K562 (cell line): ENCODE results near the gene ZNF174. TPM values are rescaled to one million over a fixed set of nuclear protein-coding genes. Genes with fewer than 3 reads are reported as not detected.

Experiments
- BHLHE40 ChIP-seq: IDR thresholded peaks from 2 replicates; pipeline ENCODE4 v1.6.1; 2011; ENCODE audit warnings: low read length, improper control_type of control experiment
- CREB3 ChIP-seq: fragments of 450-650 bp; conservative IDR thresholded peaks from 2 replicates; pipeline ENCODE4 v1.6.1; 2016; ENCODE audit warnings: missing genetic modification characterization, low read depth, mild to moderate bottlenecking, missing compliant biosample characterization, moderate library complexity
- CREB5 ChIP-seq: fragments of 250-450 bp; sonication (Bioruptor Pico); IDR thresholded peaks from 2 replicates; pipeline ENCODE4 v1.5.0; 2020; ENCODE audit warnings: mild to moderate bottlenecking
- FIP1L1 ChIP-seq: fragments of 200-400 bp; formaldehyde crosslinking; IDR thresholded peaks from 2 replicates; pipeline ENCODE4 v1.6.1; 2018; ENCODE audit warnings: mild to moderate bottlenecking, low read depth, low read length; ENCODE audit not compliant: poor library complexity, severe bottlenecking
- FOS ChIP-seq: IDR thresholded peaks from 3 replicates; pipeline ENCODE4 v1.6.1; 2011; ENCODE audit not compliant: insufficient read length; ENCODE audit errors: extremely low read depth
- HDAC8 ChIP-seq: fragments of 450-650 bp; IDR thresholded peaks from 2 replicates; pipeline ENCODE4 v1.6.1; 2016; ENCODE audit warnings: mild to moderate bottlenecking, missing genetic modification characterization, moderate library complexity, missing compliant biosample characterization
- HIVEP1 ChIP-seq: fragments of 250-450 bp; sonication (Bioruptor Pico); IDR thresholded peaks from 2 replicates; pipeline ENCODE4 v1.4.0; 2020; ENCODE audit warnings: mild to moderate bottlenecking
- KLF16 ChIP-seq: IDR thresholded peaks from 2 replicates; pipeline ENCODE4 v1.6.1; 2016; ENCODE audit warnings: antibody characterized with exemption
- MBD2 ChIP-seq: sonication (generic); IDR thresholded peaks from 2 replicates; pipeline ENCODE4 v1.6.1; 2016; ENCODE audit warnings: low read depth, borderline replicate concordance
- NR2C2 ChIP-seq, 2 experiments: fragments of 200-800 bp in 1 of 2; sonication (Bioruptor generic) in 1 of 2; sonication (generic) in 1 of 2; formaldehyde crosslinking in 1 of 2; IDR thresholded peaks; 2 replicates each; pipeline versions ENCODE4 v1.6.1 to v1.8.0; 2016 to 2022; ENCODE audit warnings: mild to moderate bottlenecking in 1 of 2, missing compliant biosample characterization in 1 of 2, missing genetic modification characterization in 1 of 2, missing genetic modification reagents in 1 of 2
- RBFOX2 ChIP-seq: fragments of 200-400 bp; formaldehyde crosslinking; IDR thresholded peaks from 2 replicates; pipeline ENCODE4 v1.6.1; 2017; ENCODE audit warnings: low read depth, mild to moderate bottlenecking, low read length, moderate library complexity
- SMARCE1 ChIP-seq: fragments of 450-650 bp; IDR thresholded peaks from 2 replicates; pipeline ENCODE4 v1.7.1; 2016; ENCODE audit warnings: mild to moderate bottlenecking
- SP1 ChIP-seq: sonication (generic); formaldehyde crosslinking; IDR thresholded peaks from 2 replicates; pipeline ENCODE4 v1.8.1; 2022; ENCODE audit warnings: mild to moderate bottlenecking, missing genetic modification reagents
- USF1 ChIP-seq: sonication (generic); formaldehyde crosslinking; IDR thresholded peaks from 2 replicates; pipeline ENCODE4 v1.9.0; 2022; ENCODE audit warnings: mild to moderate bottlenecking, missing genetic modification reagents
- ZNF133 ChIP-seq: fragments of 250-450 bp; sonication (Bioruptor Pico); IDR thresholded peaks from 2 replicates; pipeline ENCODE4 v1.4.0; 2020; ENCODE audit warnings: mild to moderate bottlenecking
- ZNF41 ChIP-seq: fragments of 250-450 bp; sonication (Bioruptor Pico); conservative IDR thresholded peaks from 2 replicates; pipeline ENCODE4 v1.4.0; 2020; ENCODE audit warnings: mild to moderate bottlenecking
- ZNF583 ChIP-seq: fragments of 250-450 bp; sonication (Bioruptor Pico); IDR thresholded peaks from 2 replicates; pipeline ENCODE4 v1.4.0; 2020
- polyA plus RNA-seq, 8 experiments: library from polyadenylated mRNA; depleted of rRNA in 4 of 8; stranded (reverse) in 5 of 8; unstranded in 3 of 8; fragments of >200 nt; fragmentation: Nextera tagmentation in 2 of 8; fragmentation: Illumina TruSeq in 1 of 8; extraction: Ambion mirVana in 2 of 8; extraction: Trizol in 1 of 8; gene quantifications; 2 replicates each; pipeline versions ENCODE4 v1.2.1 to v1.2.3, GENCODE V29; 2011 to 2014; ENCODE audit warnings: inconsistent platforms in 1 of 8, missing spikeins in 1 of 8
- total RNA-seq, 7 experiments: library from RNA; depleted of rRNA in 6 of 7; stranded (reverse); fragments of >200 nt in 6 of 7; fragmentation: Illumina TruSeq in 2 of 7; extraction: Trizol in 2 of 7; gene quantifications; 2 replicates each; pipeline versions ENCODE4 v1.2.1 to v1.2.3, GENCODE V29; 2011 to 2021; ENCODE audit warnings: low replicate concordance in 1 of 7
- TF ChIP-seq, protein P1 (sequence below), 2 experiments: IDR thresholded peaks; 2 replicates each; pipeline ENCODE4 v1.6.1; 2011; ENCODE audit warnings: borderline replicate concordance in 1 of 2, control low read depth in 1 of 2, low read depth in 1 of 2, low read length in 1 of 2, mild to moderate bottlenecking in 1 of 2, mixed read lengths in 1 of 2, moderate library complexity in 1 of 2; ENCODE audit not compliant: insufficient read depth in 1 of 2, insufficient read length in 1 of 2, poor library complexity in 1 of 2, severe bottlenecking in 1 of 2; ENCODE audit errors: extremely low read depth in 1 of 2
- TF ChIP-seq, protein P2 (sequence below): fragments of 200-800 bp; sonication (Bioruptor generic); IDR thresholded peaks from 2 replicates; pipeline ENCODE4 v1.6.1; 2017; ENCODE audit warnings: missing genetic modification characterization, missing compliant biosample characterization
- TF ChIP-seq, protein P3 (sequence below): sonication (generic); formaldehyde crosslinking; IDR thresholded peaks from 2 replicates; pipeline ENCODE4 v1.8.0; 2022; ENCODE audit warnings: mild to moderate bottlenecking, missing genetic modification reagents

The ZNF174 gene
- total and polyA plus RNA-seq, 9 of the 15 experiments (the other 6 are each of a cell fraction or from before 2014, with no cell fraction given): 5.1 to 19.1 (median 12.5) TPM

DNA sequence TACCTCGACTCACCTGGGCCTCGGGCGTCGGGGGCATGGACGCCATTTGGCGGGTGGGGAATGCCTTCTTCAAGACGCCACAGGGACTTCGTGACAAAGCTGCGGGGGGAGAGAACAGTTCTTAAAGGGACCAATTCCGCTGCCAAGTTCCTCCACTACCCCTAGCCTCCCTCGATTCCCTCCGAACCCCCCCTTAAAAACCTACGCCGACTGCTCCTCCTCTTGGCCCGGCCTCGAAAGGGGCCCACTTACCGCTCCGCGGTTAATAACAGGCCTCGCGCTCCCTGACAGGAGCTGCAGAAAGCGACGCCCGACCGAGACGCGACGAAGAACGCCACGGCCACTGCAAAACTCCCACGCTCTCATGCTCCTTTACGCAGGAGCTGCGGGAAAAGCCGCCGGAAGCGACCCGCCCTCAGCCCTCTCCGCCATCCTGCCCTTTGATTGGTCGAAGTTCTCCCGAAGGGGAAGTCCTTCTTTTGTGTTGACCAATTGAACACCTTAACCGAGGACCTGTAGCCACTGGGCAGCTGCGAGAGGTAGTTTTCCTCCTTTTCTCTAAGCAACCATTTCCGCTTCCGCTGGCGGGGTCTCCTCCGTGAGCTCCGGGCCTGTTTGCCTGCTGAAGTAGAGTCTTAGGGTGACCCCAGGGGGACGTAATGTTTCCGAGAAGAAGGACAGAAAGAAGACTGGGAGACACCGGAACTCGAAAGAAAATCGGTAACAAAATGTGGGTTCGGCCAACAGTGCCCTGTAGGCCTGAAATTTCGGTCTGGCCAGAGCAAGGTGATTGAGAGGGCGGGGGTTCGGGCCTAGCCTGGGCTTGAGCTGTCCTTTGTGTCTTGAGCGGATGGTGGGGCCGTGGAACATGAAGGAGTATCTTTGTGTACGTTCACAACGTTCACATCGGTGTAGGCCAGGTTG lies 42.4 kb downstream of the ZNF174 start, which contains the start of the genes NAA60 and ZNF597 (continued):
- TF ChIP-seq, protein P1, sequence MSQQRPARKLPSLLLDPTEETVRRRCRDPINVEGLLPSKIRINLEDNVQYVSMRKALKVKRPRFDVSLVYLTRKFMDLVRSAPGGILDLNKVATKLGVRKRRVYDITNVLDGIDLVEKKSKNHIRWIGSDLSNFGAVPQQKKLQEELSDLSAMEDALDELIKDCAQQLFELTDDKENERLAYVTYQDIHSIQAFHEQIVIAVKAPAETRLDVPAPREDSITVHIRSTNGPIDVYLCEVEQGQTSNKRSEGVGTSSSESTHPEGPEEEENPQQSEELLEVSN (IDR thresholded peaks at IDR 0.05; ENCODE audit: borderline replicate concordance in 1 of 2, extremely low read depth in 1 of 2, insufficient read depth in 1 of 2, insufficient read length in 1 of 2, low read depth in 1 of 2, low read length in 1 of 2, poor library complexity in 1 of 2, severe bottlenecking in 1 of 2): peak in 1 of 2 experiments; percentile 53
- TF ChIP-seq USF1 (CRISPR knock-in tag) (0 out of 2 replicates have a peak, but pooled peaks have one; percentile 5), BHLHE40 (no peak), KLF16 (no peak), CREB5 (CRISPR knock-in tag) (no peak), HDAC8 (tag) (no peak), SMARCE1 (no peak), MBD2 (no peak), FIP1L1 (no peak), FOS (peak; percentile 38), HIVEP1 (CRISPR knock-in tag) (no peak), NR2C2 (CRISPR knock-in tag; IDR thresholded peaks at IDR 0.05) (no peak), NR2C2 (tag; IDR thresholded peaks at IDR 0.05) (no peak), SP1 (no peak), CREB3 (tag) (no peak), ZNF41 (CRISPR knock-in tag) (no peak), RBFOX2 (peak; percentile 63), ZNF583 (CRISPR knock-in tag) (no peak), ZNF133 (CRISPR knock-in tag) (no peak)
- TF ChIP-seq, protein P2, sequence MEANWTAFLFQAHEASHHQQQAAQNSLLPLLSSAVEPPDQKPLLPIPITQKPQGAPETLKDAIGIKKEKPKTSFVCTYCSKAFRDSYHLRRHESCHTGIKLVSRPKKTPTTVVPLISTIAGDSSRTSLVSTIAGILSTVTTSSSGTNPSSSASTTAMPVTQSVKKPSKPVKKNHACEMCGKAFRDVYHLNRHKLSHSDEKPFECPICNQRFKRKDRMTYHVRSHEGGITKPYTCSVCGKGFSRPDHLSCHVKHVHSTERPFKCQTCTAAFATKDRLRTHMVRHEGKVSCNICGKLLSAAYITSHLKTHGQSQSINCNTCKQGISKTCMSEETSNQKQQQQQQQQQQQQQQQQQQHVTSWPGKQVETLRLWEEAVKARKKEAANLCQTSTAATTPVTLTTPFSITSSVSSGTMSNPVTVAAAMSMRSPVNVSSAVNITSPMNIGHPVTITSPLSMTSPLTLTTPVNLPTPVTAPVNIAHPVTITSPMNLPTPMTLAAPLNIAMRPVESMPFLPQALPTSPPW (CRISPR knock-in tag): peak; percentile 36
- TF ChIP-seq, protein P3, sequence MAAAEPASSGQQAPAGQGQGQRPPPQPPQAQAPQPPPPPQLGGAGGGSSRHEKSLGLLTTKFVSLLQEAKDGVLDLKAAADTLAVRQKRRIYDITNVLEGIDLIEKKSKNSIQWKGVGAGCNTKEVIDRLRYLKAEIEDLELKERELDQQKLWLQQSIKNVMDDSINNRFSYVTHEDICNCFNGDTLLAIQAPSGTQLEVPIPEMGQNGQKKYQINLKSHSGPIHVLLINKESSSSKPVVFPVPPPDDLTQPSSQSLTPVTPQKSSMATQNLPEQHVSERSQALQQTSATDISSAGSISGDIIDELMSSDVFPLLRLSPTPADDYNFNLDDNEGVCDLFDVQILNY: no peak
